Activated naive CD8-positive, alpha-beta T cell treated with anti-CD3 and anti-CD28 coated beads, Interleukin-2, amount 10 ng/mL, durations not matched to agents 7 days and 5 days (primary cell): Measurements from ENCODE around the gene ZG16. TPM values are rescaled to one million over a fixed set of nuclear protein-coding genes. Genes with fewer than 3 reads are reported as not detected.

Source experiments
- ATAC-seq: fragments of 150-1000 bp; cut with Tn5 transposase; one replicate; pipeline ENCODE4 v1.10.0; 2021; ENCODE audit warnings: low read depth, moderate library complexity
- POLR2A ChIA-PET: fragments of 350-600 bp; sonication (Branson Sonifier 250); formaldehyde crosslinking; loops from one replicate; lab custom pipeline; 2021; ENCODE audit warnings: antibody characterized with exemption; lab: Charles Lee
- DNase-seq: peaks from one replicate; pipeline ENCODE4 v3.0.0; 2021
- H3K27ac Mint-ChIP-seq: one replicate; pipeline ENCODE4 v1.8.0; 2022; ENCODE audit warnings: mild to moderate bottlenecking, mixed read lengths
- H3K27me3 Mint-ChIP-seq: one replicate; pipeline ENCODE4 v1.8.0; 2022; ENCODE audit warnings: mild to moderate bottlenecking, moderate library complexity, mixed read lengths
- H3K36me3 Mint-ChIP-seq: one replicate; pipeline ENCODE4 v1.8.0; 2021; ENCODE audit warnings: mild to moderate bottlenecking, mixed read lengths
- H3K4me1 Mint-ChIP-seq: one replicate; pipeline ENCODE4 v1.8.0; 2021; ENCODE audit warnings: mixed read lengths
- H3K4me3 Mint-ChIP-seq: one replicate; pipeline ENCODE4 v1.8.0; 2022; ENCODE audit warnings: mild to moderate bottlenecking, moderate library complexity, mixed read lengths
- H3K9me3 Mint-ChIP-seq: one replicate; pipeline ENCODE4 v1.8.0; 2021; ENCODE audit warnings: mixed read lengths
- total RNA-seq, 2 experiments: library from RNA; stranded (reverse); gene quantifications; one replicate each; pipeline ENCODE4 v1.2.3, GENCODE V29; 2021

The ZG16 gene
- total RNA-seq, 2 experiments from 2014 or later = not detected

- Mint-ChIP-seq H3K27ac (peak overlapping the region; percentile 68), H3K4me3 (no peak overlapping the region), H3K36me3 (peaks cover 33% of the 10 kb centered on the region), H3K4me1 (peaks cover 14% of the 10 kb centered on the region), H3K27me3 (no peaks in the 10 kb centered on the region), H3K9me3 (no peaks in the 10 kb centered on the region)
- POLR2A ChIA-PET = interaction anchor here (0.8 to 8.7 kb wide), 4 partner anchors 9 to 102 kb away, joined by 4 to 165 read pairs (median 6); partner anchors contain the start of gene KIF22
- DNase-seq = no peak
- no peak for ATAC-seq
These were observed 24.4 kb downstream of the ZG16 start for GRCh38 chr16:29802416-29802935.

GRCh38 chr16:29804020-29804419 is 26.0 kb downstream of the ZG16 start:
- peak overlapping the region; percentile 100 for H3K4me3 Mint-ChIP-seq
- H3K4me1 Mint-ChIP-seq = peaks cover 22% of the 10 kb centered on the region
- H3K27me3 Mint-ChIP-seq = no peaks in the 10 kb centered on the region
- no peak for DNase-seq
- H3K27ac Mint-ChIP-seq = peak overlapping the region; percentile 96
- ATAC-seq = no peak
- POLR2A ChIA-PET = interaction anchor here (0.6 to 8.7 kb wide), 14 partner anchors 9 to 166 kb away, joined by 3 to 165 read pairs (median 4); partner anchors contain the start of genes C16orf54, KIF22, PAGR1 and TMEM219
- H3K36me3 Mint-ChIP-seq = peaks cover 40% of the 10 kb centered on the region
- no peaks in the 10 kb centered on the region for H3K9me3 Mint-ChIP-seq

- Mint-ChIP-seq H3K9me3 (no peaks in the 10 kb centered on the region), H3K27ac (peak overlapping the region; percentile 96), H3K4me1 (peaks cover 24% of the 10 kb centered on the region), H3K4me3 (peak overlapping the region; percentile 100), H3K27me3 (no peaks in the 10 kb centered on the region), H3K36me3 (peaks cover 42% of the 10 kb centered on the region)
- no peak for ATAC-seq
- DNase-seq = no peak
- POLR2A ChIA-PET = interaction anchor here (0.6 to 8.7 kb wide), 14 partner anchors 8 to 166 kb away, joined by 3 to 165 read pairs (median 4); partner anchors contain the start of genes C16orf54, KIF22, PAGR1 and TMEM219
These were observed 26.6 kb downstream of the ZG16 start for GRCh38 chr16:29804455-29805231.

GRCh38 chr16:29805232-29806098 is 27.4 kb downstream of the ZG16 start:
- DNase-seq (peak; percentile 99), ATAC-seq (peak; percentile 63)
- no peaks in the 10 kb centered on the region for H3K27me3 Mint-ChIP-seq
- peaks cover 29% of the 10 kb centered on the region for H3K4me1 Mint-ChIP-seq
- H3K27ac Mint-ChIP-seq = peak overlapping the region; percentile 96
- POLR2A ChIA-PET = interaction anchor here (0.5 to 8.7 kb wide), 14 partner anchors 7 to 1297 kb away, joined by 3 to 165 read pairs (median 5); partner anchors contain the start of genes C16orf54, KIF22, MVP and PAGR1
- peaks cover 49% of the 10 kb centered on the region for H3K36me3 Mint-ChIP-seq
- H3K9me3 Mint-ChIP-seq = no peaks in the 10 kb centered on the region
- peak overlapping the region; percentile 100 for H3K4me3 Mint-ChIP-seq

GRCh38 chr16:29806099-29806579 is 28.1 kb downstream of the ZG16 start, which contains the start of gene MAZ:
Gene MAZ, plus strand, starts transcription at chr16:29806529. Its CDS starts 173 bp downstream, at chr16:29806702.
- Mint-ChIP-seq H3K27ac (peak within 1 kb of the TSS; percentile 98), H3K9me3 (no peaks in the 10 kb centered on the region), H3K36me3 (peaks cover 50% of the 10 kb centered on the region), H3K4me1 (peaks cover 36% of the 10 kb centered on the region), H3K27me3 (no peaks in the 10 kb centered on the region), H3K4me3 (peak within 1 kb of the TSS; percentile 100)
- POLR2A ChIA-PET = interaction anchor here (0.5 to 8.7 kb wide), 11 partner anchors 11 to 1296 kb away, joined by 3 to 165 read pairs (median 12); partner anchors contain the start of genes ALDOA, C16orf54, KCTD13 and KIF22
- DNase-seq (peak; percentile 82), ATAC-seq (no peak)

GRCh38 chr16:29806641-29807425 is 28.8 kb downstream of the ZG16 start:
- Mint-ChIP-seq H3K27me3 (no peaks in the 10 kb centered on the region), H3K9me3 (no peaks in the 10 kb centered on the region), H3K27ac (peak overlapping the region; percentile 98), H3K4me1 (peaks cover 39% of the 10 kb centered on the region), H3K36me3 (peaks cover 50% of the 10 kb centered on the region), H3K4me3 (peak overlapping the region; percentile 95)
- no peak for ATAC-seq
- POLR2A ChIA-PET = interaction anchor here (0.6 to 8.7 kb wide), 24 partner anchors 10 to 852 kb away, joined by 3 to 165 read pairs (median 6); partner anchors contain the start of genes ALDOA, C16orf54, HIRIP3 and INO80E
- DNase-seq = peak; percentile 74

- Mint-ChIP-seq H3K9me3 (no peaks in the 10 kb centered on the region), H3K27ac (peak overlapping the region; percentile 98), H3K4me3 (peak overlapping the region; percentile 95), H3K27me3 (peaks cover 5% of the 10 kb centered on the region), H3K36me3 (peaks cover 46% of the 10 kb centered on the region), H3K4me1 (peaks cover 39% of the 10 kb centered on the region)
- POLR2A ChIA-PET = interaction anchor here (0.6 to 8.7 kb wide), 30 partner anchors 10 to 851 kb away, joined by 3 to 165 read pairs (median 4); partner anchors contain the start of genes ALDOA, C16orf54, CDIPT and HIRIP3
- ATAC-seq = peak; percentile 34
- DNase-seq = peak; percentile 93
These were observed 29.6 kb downstream of the ZG16 start for GRCh38 chr16:29807426-29808218.

- H3K4me3 Mint-ChIP-seq = peak overlapping the region; percentile 95
- H3K27ac Mint-ChIP-seq = peak overlapping the region; percentile 98
- H3K9me3 Mint-ChIP-seq = no peaks in the 10 kb centered on the region
- DNase-seq (peak; percentile 51), ATAC-seq (no peak)
- H3K36me3 Mint-ChIP-seq = peaks cover 44% of the 10 kb centered on the region
- POLR2A ChIA-PET = interaction anchor here (0.6 to 8.7 kb wide), 29 partner anchors 9 to 257 kb away, joined by 3 to 165 read pairs (median 5); partner anchors contain the start of genes ALDOA, C16orf54, CDIPT and KCTD13
- peaks cover 9% of the 10 kb centered on the region for H3K27me3 Mint-ChIP-seq
- H3K4me1 Mint-ChIP-seq = peaks cover 39% of the 10 kb centered on the region
These were observed 30.3 kb downstream of the ZG16 start for GRCh38 chr16:29808219-29808900.

GRCh38 chr16:29809031-29809747 is 31.1 kb downstream of the ZG16 start:
- Mint-ChIP-seq H3K4me1 (peaks cover 35% of the 10 kb centered on the region), H3K4me3 (peak overlapping the region; percentile 95), H3K27ac (peak overlapping the region; percentile 98), H3K27me3 (peaks cover 12% of the 10 kb centered on the region), H3K9me3 (no peaks in the 10 kb centered on the region), H3K36me3 (peaks cover 40% of the 10 kb centered on the region)
- no peak for ATAC-seq
- POLR2A ChIA-PET = interaction anchor here (0.7 to 8.7 kb wide), 10 partner anchors 8 to 146 kb away, joined by 3 to 165 read pairs (median 14); partner anchors contain the start of genes C16orf54, KIF22, MVP and PAGR1
- DNase-seq = no peak
